ENCODE data around the gene ANKRD36C.
"Not testable (repeated sequence)": the region's sequence is repeated elsewhere in the genome, so short reads cannot be mapped to it uniquely, and the experiment has no call there.

DNA sequence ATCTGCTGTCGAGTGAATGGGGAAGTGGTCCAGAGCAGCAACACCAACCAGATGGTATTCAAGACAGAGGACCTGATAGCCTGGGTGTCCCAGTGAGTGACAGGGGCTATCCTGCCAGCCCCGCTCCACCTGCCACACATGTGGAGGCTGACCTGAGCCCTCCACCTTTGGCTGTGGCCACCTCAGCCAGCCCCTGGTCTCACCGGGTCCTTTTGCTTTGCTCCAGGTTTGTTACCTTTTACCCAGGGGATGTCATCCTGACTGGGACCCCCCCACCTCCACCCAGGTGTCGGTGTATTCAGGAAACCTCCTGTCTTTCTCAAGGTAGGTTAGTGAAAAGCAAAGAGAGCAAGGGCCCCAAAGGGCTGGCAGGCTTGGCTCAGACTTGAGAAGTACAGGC lies 29.5 kb upstream of the ANKRD36C start:
- TF ChIP-seq, protein P1, sequence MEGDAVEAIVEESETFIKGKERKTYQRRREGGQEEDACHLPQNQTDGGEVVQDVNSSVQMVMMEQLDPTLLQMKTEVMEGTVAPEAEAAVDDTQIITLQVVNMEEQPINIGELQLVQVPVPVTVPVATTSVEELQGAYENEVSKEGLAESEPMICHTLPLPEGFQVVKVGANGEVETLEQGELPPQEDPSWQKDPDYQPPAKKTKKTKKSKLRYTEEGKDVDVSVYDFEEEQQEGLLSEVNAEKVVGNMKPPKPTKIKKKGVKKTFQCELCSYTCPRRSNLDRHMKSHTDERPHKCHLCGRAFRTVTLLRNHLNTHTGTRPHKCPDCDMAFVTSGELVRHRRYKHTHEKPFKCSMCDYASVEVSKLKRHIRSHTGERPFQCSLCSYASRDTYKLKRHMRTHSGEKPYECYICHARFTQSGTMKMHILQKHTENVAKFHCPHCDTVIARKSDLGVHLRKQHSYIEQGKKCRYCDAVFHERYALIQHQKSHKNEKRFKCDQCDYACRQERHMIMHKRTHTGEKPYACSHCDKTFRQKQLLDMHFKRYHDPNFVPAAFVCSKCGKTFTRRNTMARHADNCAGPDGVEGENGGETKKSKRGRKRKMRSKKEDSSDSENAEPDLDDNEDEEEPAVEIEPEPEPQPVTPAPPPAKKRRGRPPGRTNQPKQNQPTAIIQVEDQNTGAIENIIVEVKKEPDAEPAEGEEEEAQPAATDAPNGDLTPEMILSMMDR (IDR thresholded peaks at IDR 0.05), result not testable (repeated sequence)
- not testable (repeated sequence) for TF ChIP-seq POLR2A (IDR thresholded peaks at IDR 0.05)

Measured in adrenal gland (tissue), 5 donors.